Thyroid gland (tissue), 4 donors: Measurements from ENCODE around the gene CACNA1G. TPM values are rescaled to one million over a fixed set of nuclear protein-coding genes. Genes with fewer than 3 reads are reported as not detected.

ENCODE experiments used
- DNase-seq, 2 donors: peaks; one replicate each; pipeline ENCODE4 v3.0.0-alpha.2; 2019
- H3K27ac ChIP-seq, 3 donors: fragments of 200-600 bp; sonication (generic); 1 replicate in 2 of 3; 2 replicates in 1 of 3; pipeline ENCODE4 v1.5.1; 2016 to 2019; ENCODE audit warnings: mild to moderate bottlenecking in 1 of 3, moderate library complexity in 1 of 3
- H3K27me3 ChIP-seq: fragments of 200-600 bp; sonication (generic); one replicate; pipeline ENCODE4 v1.5.1; 2019
- H3K36me3 ChIP-seq, 2 donors: fragments of 200-600 bp; sonication (generic); one replicate each; pipeline ENCODE4 v1.5.1; 2016 to 2019
- H3K4me1 ChIP-seq, 2 donors: fragments of 200-600 bp; sonication (generic); one replicate each; pipeline ENCODE4 v1.5.1; 2017 to 2019
- H3K4me3 ChIP-seq, 3 donors: fragments of 200-600 bp; sonication (generic); replicated peaks in 1 of 3; 1 replicate in 2 of 3; 2 replicates in 1 of 3; pipeline ENCODE4 v1.5.1; 2016; ENCODE audit warnings: mild to moderate bottlenecking in 1 of 3
- H3K9me3 ChIP-seq: fragments of 200-600 bp; sonication (generic); one replicate; pipeline ENCODE4 v1.5.1; 2017
- POLR2A ChIP-seq, 2 donors: fragments of 450-650 bp; IDR thresholded peaks; one replicate each; pipeline ENCODE4 v1.6.1; 2017; ENCODE audit warnings: antibody characterized with exemption in 2 of 2, mild to moderate bottlenecking in 2 of 2, moderate library complexity in 1 of 2
- WGBS, 2 donors: methylation state at CpG; one replicate each; pipeline ENCODE4 v1.1.5; 2017; 5-methylcytosine and 5-hydroxymethylcytosine counted together
- intact Hi-C: fragments of 100-400 bp; cut with DNase I; formaldehyde crosslinking; loops from one replicate; pipeline ENCODE4 v1.15.1; 2023
- total RNA-seq, 4 donors: library from RNA; depleted of rRNA; stranded (reverse); fragments of >200 nt; gene quantifications; one replicate each; pipeline ENCODE4 v1.2.3, GENCODE V29; 2016
- TF ChIP-seq, protein P1 (sequence below), 6 experiments: fragments of 200-600 bp in 3 of 6; fragments of 450-650 bp in 3 of 6; sonication (generic) in 3 of 6; IDR thresholded peaks; one replicate each; pipeline ENCODE4 v1.5.1; 2016 to 2019; ENCODE audit warnings: antibody characterized with exemption in 6 of 6, mild to moderate bottlenecking in 2 of 6, inconsistent platforms in 1 of 6, moderate library complexity in 1 of 6

Gene CACNA1G
- total RNA-seq, 4 donors from 2014 or later, result 0.13 to 3.3 (median 0.52) TPM

DNA sequence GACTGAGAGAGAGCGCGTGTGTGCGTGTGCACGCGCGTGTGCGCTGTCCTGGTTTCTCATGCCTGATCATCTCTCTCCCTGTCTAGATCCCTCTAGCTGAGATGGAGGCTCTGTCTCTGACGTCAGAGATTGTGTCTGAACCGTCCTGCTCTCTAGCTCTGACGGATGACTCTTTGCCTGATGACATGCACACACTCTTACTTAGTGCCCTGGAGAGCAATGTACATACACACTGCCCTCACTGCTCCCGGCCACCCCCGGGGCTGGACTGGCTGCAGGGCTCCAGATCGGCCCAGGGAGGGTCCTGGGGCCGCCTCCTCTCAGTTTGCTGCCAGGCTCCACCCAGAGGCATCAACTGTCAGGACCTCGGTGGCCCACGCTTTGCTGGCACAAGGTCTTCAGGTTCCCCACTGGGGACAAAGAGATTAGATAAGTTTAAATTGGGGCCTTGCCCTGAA, 61.1 kb downstream of the CACNA1G start:
- 66 to 86% methylated on average over 15 to 16 of the region's 16 CpGs for WGBS, 2 donors
- no peaks in the 10 kb centered on the region for H3K36me3 ChIP-seq
- H3K4me1 ChIP-seq, result peaks cover 17% of the 10 kb centered on the region in 2 donors
- intact Hi-C loops, result loop anchor here (5.0 to 10.0 kb wide), 2 partner anchors 137 to 211 kb away; no protein-coding TSS in a partner anchor
- no peaks in the 10 kb centered on the region for H3K27me3 ChIP-seq
- no peaks in the 10 kb centered on the region for H3K9me3 ChIP-seq
- DNase-seq, result no peak
- no peak overlapping the region for H3K4me3 ChIP-seq
- H3K27ac ChIP-seq, result no peak overlapping the region
- no peak for TF ChIP-seq POLR2A (IDR thresholded peaks at IDR 0.05)
- TF ChIP-seq, protein P1, sequence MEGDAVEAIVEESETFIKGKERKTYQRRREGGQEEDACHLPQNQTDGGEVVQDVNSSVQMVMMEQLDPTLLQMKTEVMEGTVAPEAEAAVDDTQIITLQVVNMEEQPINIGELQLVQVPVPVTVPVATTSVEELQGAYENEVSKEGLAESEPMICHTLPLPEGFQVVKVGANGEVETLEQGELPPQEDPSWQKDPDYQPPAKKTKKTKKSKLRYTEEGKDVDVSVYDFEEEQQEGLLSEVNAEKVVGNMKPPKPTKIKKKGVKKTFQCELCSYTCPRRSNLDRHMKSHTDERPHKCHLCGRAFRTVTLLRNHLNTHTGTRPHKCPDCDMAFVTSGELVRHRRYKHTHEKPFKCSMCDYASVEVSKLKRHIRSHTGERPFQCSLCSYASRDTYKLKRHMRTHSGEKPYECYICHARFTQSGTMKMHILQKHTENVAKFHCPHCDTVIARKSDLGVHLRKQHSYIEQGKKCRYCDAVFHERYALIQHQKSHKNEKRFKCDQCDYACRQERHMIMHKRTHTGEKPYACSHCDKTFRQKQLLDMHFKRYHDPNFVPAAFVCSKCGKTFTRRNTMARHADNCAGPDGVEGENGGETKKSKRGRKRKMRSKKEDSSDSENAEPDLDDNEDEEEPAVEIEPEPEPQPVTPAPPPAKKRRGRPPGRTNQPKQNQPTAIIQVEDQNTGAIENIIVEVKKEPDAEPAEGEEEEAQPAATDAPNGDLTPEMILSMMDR (IDR thresholded peaks at IDR 0.05), result no peak

DNA sequence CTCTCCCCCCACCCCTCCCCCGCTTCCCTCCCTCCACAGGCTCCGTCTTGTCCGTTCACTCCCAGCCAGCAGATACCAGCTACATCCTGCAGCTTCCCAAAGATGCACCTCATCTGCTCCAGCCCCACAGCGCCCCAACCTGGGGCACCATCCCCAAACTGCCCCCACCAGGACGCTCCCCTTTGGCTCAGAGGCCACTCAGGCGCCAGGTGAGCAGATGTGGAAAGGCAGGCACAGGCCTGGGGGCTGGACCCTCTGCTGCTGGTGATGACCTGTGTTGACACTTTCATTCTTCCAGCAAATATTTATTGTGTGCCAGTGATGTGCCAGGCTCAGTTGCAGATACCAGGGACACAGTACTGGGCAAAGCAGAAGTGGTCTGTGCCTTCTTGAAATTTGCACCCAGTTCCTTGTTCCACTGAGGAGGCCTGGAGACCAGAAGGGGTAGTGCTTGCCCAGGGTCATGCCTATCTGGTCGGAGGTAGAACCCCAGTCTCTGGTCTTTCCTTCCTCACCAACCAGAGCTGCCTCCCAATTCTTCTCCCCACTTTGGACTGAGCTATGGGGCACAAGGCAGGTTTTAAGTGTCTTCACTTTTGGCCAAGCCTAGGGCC, 63.9 kb downstream of the CACNA1G start:
- intact Hi-C loops, result loop anchor here (2.0 to 10.0 kb wide), 3 partner anchors 74 to 208 kb away; no protein-coding TSS in a partner anchor
- H3K9me3 ChIP-seq, result no peaks in the 10 kb centered on the region
- no peak overlapping the region for H3K4me3 ChIP-seq
- no peaks in the 10 kb centered on the region for H3K36me3 ChIP-seq
- H3K27ac ChIP-seq, result no peak overlapping the region
- no peaks in the 10 kb centered on the region for H3K27me3 ChIP-seq
- no peak for DNase-seq
- TF ChIP-seq, protein P1 (IDR thresholded peaks at IDR 0.05), result no peak
- no peak for TF ChIP-seq POLR2A (IDR thresholded peaks at IDR 0.05)
- WGBS, 2 donors, result 82 to 94% methylated on average over 7 of the region's 7 CpGs
- H3K4me1 ChIP-seq, result peaks cover 29 to 31% of the 10 kb centered on the region in 2 donors

DNA sequence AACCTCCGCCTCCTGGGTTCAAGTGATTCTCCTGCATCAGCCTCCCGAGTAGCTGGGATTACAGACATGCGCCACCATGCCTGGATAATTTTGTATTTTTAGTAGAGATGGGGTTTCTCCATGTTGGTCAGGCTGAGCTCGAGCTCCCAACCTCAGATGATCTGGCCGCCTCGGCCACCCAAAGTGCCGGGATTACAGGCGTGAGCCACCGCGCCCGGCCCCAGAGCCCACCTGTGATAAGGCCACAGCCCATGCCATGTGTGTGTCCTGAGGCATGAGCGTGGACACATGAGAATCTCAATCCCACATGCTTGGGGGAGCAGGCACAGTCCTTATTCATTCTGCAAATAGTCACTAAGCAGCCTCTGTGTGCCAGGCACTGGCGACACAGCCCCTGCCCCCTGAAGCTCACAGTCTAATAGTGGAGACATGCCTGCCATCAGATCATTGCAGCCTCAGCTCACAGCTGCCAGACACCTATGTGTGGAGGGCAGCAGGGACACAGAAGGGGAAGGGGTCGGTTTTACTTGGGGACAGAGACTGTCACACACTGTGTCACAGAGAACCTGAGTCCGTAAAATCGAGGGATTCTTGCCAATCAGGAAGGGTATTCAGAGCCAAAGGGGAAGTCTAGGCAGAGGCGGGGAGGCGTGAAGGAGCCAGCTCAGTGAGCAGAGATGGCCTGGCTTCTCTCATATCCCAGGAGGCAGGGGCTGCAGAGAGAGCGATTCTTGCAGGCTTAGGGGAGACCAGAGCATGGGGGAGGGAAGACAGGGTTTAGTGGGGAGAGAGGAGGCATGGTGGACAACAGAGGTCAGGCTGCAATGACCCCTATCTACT, 64.7 kb downstream of the CACNA1G start:
- DNase-seq, result peak; percentile 60 to 70

DNA sequence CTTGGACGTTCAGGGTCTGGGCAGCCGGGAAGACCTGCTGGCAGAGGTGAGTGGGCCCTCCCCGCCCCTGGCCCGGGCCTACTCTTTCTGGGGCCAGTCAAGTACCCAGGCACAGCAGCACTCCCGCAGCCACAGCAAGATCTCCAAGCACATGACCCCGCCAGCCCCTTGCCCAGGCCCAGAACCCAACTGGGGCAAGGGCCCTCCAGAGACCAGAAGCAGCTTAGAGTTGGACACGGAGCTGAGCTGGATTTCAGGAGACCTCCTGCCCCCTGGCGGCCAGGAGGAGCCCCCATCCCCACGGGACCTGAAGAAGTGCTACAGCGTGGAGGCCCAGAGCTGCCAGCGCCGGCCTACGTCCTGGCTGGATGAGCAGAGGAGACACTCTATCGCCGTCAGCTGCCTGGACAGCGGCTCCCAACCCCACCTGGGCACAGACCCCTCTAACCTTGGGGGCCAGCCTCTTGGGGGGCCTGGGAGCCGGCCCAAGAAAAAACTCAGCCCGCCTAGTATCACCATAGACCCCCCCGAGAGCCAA, 65.6 kb downstream of the CACNA1G start:
- DNase-seq, result peak; percentile 88 to 90
- intact Hi-C loops, result loop anchor here (10.0 kb wide), 1 partner anchor 141 kb away; no protein-coding TSS in a partner anchor

More for the DNA sequence above, 64.7 kb downstream of the CACNA1G start:
- peak overlapping the region; percentile 21 to 67 (median 66) for H3K27ac ChIP-seq
- no peak overlapping the region for H3K4me3 ChIP-seq
- WGBS, 2 donors, result 48 to 59% methylated on average over 10 to 13 of the region's 19 CpGs
- H3K36me3 ChIP-seq, result no peaks in the 10 kb centered on the region
- intact Hi-C loops, result loop anchor here (2.0 to 10.0 kb wide), 2 partner anchors 74 to 140 kb away; no protein-coding TSS in a partner anchor
- H3K9me3 ChIP-seq, result no peaks in the 10 kb centered on the region
- TF ChIP-seq POLR2A (IDR thresholded peaks at IDR 0.05), result no peak
- TF ChIP-seq, protein P1 (IDR thresholded peaks at IDR 0.05), result no peak
- no peaks in the 10 kb centered on the region for H3K27me3 ChIP-seq
- peaks cover 30 to 31% of the 10 kb centered on the region in 2 donors for H3K4me1 ChIP-seq

More for the DNA sequence above, 65.6 kb downstream of the CACNA1G start:
- Histone ChIP-seq H3K4me3 (no peak overlapping the region), H3K4me1 (peaks cover 31 to 33% of the 10 kb centered on the region in 2 donors), H3K36me3 (no peaks in the 10 kb centered on the region), H3K27ac (peak overlapping the region; percentile 21 to 67 (median 66)), H3K9me3 (no peaks in the 10 kb centered on the region), H3K27me3 (no peaks in the 10 kb centered on the region)
- 39 to 40% methylated on average over 1 to 10 of the region's 19 CpGs for WGBS, 2 donors
- TF ChIP-seq, protein P1 (IDR thresholded peaks at IDR 0.05), result peak; percentile 64 to 93 (median 84)
- TF ChIP-seq POLR2A (IDR thresholded peaks at IDR 0.05), result no peak
